Hematopoietic multipotent progenitor cell treated with erythropoietin and hydrocortisone succinate and interleukin-3 and kit ligand, for 17 days (in vitro differentiated cells): ENCODE measurements around the gene C1QTNF9B.

Source experiments
- DNase-seq: peaks from one replicate; pipeline ENCODE4 v3.0.0-alpha.2; 2015; ENCODE audit warnings: low spot score

Gene C1QTNF9B

DNA sequence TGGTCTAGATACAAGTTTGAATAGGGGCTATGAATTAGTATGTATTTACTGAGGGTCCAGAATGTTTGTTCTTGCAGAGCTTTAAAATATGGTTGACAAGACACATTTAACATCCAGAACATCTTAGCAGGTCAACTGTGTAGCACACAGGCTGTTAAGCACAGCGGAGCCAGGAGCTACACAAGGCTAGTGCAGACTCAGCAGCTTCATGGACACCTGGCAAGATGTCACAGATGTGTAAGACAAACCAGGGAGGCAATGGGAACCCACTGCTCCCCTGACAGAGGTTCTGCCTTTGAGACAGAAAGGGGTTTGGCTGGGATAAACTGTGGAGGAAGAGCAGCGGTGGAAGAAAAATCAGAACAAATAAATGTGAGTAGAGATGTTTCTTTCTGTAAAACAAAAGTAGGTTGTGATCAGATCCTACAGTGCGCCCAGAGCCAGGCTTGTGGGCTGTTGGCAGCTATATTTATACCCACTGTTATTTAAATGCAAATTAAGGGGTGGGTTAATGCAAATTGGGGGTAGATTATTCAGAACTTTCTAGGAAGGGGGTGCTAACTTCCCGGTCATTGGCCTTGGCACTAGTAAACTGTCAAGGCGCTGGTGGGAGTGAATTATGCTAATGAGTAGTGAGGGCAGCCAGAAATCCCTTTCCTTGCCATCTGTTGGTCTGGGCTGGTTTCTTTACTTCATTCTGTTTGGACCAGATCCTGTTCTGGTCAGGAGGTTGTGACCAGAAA, 41.1 kb downstream of the C1QTNF9B start:
- no peak for DNase-seq

DNA sequence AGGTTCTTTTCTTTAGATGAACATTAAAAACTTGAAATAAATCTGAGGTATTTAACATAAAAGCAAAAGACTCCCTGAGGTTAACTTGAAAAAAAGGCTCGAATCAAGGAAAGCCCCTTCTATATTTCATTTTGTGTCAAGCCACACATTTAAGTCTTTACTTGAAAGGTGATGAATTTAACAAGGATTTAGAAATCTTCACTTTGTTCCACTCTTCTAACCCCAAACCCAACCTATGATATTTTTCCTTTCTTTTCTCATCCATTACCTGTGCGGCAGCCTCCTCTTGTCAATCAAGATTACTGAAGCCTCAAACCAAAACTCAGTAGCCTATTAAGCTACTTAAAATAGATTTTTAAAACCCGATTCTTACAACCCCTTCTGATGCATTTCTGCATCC, 41.9 kb downstream of the C1QTNF9B start:
- DNase-seq = no peak

GRCh38 chr13:23852351-23852750, 45.0 kb downstream of the C1QTNF9B start:
- DNase-seq = no peak

DNA sequence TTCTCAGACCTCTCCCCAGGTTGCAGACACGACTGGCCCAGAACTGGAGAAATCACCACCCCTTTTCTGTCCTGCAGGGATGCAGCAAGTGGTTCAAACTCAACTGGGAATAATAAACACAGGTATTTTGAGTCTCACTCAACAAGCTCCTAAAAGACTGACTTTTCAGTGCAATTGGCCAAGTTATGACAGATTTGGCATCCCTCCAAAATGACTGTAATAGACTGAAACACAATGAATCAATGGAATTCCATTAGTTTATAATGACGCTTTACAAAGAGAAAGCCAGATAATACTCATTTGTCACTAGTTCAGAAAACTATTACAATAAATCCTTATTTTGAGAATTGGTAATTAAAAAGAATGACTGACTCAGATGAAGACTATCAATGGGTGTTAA, 46.2 kb downstream of the C1QTNF9B start:
- DNase-seq = no peak

DNA sequence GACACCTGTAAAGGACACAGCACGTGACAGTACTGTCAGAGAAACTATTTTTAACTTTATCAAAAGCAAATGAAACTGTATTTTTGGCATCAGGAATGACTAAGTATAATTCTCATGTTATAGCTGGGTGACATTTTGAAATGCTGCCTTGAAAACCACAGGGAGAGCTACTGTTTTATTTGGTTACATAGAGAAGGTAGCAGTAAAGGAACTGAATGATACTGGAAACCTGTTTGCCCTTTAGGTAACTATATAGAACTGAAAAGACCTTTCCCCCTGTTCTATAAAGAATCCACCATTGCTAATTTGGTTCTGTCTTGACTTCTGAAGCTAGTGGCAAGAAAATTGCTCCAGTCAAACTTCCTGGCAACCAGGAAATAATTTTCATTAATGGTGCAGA, 47.2 kb downstream of the C1QTNF9B start:
- no peak for DNase-seq

DNA sequence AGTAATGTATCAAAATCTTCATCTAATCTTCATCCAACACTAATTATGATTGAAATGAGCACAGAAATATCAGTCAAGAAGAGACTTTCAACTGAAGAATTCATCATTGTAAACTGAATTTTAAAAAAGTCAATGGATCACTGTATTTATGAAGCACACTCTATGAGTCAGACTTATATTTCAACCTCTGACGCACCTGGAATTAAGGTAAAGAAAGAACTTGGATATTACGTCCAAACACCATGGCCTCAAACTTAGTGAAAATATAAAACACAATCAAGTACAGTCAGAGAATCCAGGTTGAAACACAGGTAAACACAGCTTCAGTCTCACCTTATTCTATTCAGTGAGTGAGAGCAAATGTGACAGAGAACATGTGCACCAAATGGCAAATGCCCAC, 47.6 kb downstream of the C1QTNF9B start:
- no peak for DNase-seq

- DNase-seq = no peak
Observed at GRCh38 chr13:23848646-23849141, 48.6 kb downstream of the C1QTNF9B start.

- no peak for DNase-seq
Observed at GRCh38 chr13:23848019-23848418, 49.3 kb downstream of the C1QTNF9B start.

DNA sequence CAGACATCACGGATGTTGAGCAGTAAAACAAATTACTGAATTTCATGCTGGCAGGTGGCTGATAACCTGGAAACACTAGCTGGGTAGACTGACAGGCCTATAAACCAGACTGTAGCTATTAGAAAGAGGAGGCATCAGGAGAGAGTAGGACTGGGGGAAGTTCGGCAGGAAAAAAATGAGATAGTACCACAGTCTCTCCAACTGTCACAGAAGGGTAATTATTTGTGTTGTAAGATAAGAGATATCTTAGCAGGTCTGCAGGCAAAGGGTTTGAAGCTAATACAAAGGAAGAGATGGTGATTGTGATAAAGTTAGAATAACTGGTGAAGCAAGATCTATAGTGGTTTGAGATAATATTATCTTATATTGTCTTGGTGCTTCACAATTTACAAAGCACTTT, 49.8 kb downstream of the C1QTNF9B start:
- no peak for DNase-seq

DNA sequence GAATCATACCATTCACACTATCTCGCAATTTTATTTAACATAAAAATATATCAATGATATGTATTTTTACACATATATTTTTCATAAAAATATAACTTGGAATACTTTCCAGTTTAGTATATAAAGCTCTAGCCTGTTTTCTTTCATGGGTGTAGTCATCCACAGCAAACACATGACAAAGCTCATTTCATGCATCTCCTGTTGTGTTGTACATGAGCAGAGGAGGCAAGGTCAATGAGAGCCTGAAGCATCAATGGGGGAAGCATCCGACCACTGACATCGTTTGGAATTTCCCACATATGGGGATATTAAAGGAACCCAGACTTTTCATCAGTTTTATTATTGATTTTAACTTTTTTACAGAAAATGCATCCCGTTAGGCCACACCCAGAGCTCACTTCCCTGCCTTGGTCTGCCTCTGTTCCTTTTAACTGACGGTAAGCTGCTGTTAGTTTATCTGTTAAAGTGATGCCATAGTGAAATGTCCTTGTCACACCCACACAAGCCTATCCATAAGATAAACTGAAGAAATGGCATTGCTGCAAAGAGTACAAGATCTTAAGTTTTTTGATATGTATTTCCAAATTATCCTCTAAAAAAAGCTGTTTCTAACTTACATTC, 52.1 kb downstream of the C1QTNF9B start:
- no peak for DNase-seq

GRCh38 chr13:23844132-23844531, 53.2 kb downstream of the C1QTNF9B start:
- DNase-seq = no peak

DNA sequence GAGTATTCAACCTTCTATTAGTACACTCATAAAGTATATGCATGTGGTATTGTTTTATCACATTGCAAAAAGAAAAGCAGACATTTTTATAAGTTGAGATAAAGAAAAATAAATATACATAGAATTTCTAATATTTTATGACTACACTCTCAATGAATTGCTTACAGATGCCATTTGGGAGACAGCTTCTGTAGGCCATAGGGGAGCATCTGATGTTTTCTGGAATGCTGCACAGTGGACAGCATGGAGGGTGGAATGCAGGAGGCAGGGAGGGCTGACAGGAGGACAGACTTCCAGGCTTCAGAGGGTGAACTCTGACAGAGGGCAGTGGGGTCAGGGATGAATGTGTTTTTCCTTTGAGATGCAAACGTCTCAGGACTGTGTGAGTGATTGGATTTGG, 53.9 kb downstream of the C1QTNF9B start:
- no peak for DNase-seq

- DNase-seq = no peak
Observed at GRCh38 chr13:23842406-23842805, 54.9 kb downstream of the C1QTNF9B start.
